IPS-11a (cell line): ENCODE measurements around the gene DCAF6.

Experiments used
- H3K4me3 ChIP-seq: one replicate; pipeline ENCODE4 v1.5.1; 2013; ENCODE audit warnings: low read depth, low read length, control low read depth

Gene DCAF6

GRCh38 chr1:168083456-168084325 is 147.2 kb downstream of the DCAF6 start:
- no peak overlapping the region for H3K4me3 ChIP-seq

DNA sequence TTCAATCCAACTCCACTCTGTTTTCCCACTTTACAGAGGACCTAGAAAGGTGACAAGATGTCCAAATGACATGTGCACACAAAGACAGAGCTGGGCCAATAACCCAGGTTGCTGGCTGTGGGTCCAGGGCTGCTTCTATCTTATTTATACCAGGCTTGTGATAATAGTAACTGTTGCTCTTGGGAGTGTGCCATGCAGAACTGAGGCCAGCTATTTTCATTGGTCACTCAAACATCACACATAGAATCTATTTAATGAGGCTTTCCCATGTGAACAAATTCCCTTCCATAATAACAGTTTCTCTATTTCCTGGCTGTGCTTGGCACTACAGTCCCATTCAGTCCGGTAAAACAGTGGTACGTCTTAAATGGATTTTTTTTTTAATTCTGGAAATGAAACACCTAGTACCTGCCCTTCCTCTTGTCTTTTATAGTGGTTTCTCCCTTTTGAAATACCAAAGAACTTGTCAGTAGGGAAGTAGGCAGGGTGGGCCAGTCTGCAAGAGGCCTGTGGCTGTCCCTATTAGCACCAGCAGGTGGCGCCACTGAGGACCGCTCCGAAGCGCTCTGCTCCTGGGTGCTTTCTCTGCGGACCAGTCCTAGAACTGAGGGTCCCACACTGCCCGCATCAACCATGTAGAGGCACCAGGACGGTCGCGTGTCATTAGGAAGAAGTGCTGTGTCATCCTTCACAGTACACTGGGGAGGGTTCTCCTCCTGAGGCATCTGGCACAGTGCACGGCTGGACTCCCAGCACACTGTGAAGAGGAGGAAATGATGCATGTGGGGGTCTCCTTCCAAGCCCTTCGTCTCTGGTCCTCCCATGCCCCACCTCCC is 148.1 kb downstream of the DCAF6 start:
- no peak overlapping the region for H3K4me3 ChIP-seq

- no peak overlapping the region for H3K4me3 ChIP-seq
Measured at GRCh38 chr1:168085401-168085872, 149.0 kb downstream of the DCAF6 start.

- no peak overlapping the region for H3K4me3 ChIP-seq
Measured at GRCh38 chr1:168086438-168086837, 150.0 kb downstream of the DCAF6 start.

DNA sequence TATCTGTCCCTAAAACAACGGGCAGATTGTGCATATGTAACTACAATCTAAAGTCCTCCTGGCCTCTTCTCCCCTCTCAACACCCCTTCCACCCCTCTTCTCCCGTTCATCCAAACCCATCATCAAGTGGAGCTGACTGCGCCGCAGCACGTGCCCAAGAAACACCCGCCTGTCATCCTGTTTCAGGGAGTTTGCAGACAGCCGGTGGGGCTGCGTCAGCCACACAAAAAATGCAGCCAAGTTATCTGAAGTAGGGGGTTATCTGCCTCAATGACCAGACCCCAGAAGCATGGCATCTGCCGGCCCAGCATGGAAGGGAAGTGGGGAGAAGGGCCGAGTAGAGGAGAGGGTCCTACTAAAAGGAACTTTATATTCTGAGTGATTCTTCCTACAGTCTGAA is 151.2 kb downstream of the DCAF6 start:
- no peak overlapping the region for H3K4me3 ChIP-seq

DNA sequence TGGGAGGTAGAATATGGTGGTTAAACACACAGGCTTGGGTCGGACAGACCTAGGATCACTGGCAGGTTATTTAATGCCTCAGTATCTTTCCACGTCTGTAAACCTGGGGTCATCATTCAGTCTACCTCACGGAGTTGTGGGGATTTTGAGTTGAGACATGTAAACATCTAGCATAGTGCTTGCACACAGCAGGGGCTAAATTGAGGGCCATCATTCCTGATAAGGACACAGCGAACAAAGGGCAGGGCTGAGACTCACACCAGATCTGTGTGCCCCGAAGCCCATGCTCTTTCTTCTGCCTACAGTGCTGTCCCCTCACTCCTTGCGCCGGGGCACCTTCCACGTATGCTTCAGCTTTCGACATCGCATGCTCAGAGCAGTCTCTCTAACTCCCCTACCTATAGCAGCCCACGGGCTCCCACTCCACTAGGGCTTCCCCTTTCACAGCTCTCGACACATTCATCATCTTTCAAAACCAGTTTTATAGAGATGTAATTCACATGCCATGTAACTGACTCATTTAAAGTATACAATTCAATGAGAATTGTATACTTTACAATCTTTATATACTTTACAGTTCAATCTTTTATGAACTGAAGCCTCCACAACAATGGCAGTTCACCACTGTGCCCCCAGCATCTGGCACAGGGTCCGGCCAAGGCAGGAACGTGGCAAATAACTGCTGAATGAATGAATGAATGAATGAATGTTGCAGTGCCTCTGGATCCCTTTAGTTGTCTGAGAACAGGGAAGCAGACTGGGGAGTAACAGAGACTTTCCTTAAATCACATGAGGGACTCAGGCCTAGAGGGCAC is 152.2 kb downstream of the DCAF6 start:
- no peak overlapping the region for H3K4me3 ChIP-seq

- H3K4me3 ChIP-seq = no peak overlapping the region
Measured at GRCh38 chr1:168089326-168089978, 153.0 kb downstream of the DCAF6 start.

DNA sequence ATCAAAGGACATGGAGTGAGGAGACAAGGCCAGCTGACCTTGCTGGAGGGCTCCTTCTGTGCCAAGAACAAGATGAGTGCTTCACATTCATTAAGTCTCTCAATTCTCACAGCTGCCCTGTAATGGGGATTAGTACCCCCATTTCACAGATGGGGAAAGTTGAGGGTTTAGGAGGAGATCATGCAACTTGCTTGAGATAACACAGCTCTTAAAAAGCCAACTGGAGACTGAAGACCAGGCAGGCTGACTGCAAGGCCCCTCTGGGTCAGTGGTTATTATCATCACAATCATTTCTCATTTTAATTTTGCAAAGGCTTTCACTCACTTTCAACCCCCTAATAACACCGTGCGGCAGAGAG is 153.5 kb downstream of the DCAF6 start:
- no peak overlapping the region for H3K4me3 ChIP-seq

DNA sequence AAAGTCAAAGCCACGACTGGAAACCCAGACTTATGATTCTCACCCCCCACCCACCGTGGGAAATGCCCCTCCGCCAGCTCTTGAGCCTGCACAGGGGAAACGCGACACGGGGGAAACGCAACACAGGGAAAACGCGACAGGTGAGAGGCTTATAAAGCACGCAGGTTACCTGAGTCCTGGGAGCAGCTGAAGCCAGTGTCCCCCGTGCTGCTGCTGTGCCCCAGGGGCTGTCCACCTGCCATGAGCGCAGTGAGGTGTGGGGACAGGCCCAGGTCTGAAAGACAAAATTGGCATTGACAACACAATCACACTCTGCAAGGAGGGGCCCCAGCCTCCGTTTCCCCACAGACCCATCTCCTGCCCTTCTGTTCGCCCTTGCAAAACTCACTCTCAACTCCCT is 153.9 kb downstream of the DCAF6 start:
- H3K4me3 ChIP-seq = no peak overlapping the region

GRCh38 chr1:168091063-168091462 is 154.6 kb downstream of the DCAF6 start:
- no peak overlapping the region for H3K4me3 ChIP-seq

GRCh38 chr1:168091720-168092550 is 155.5 kb downstream of the DCAF6 start:
- no peak overlapping the region for H3K4me3 ChIP-seq

DNA sequence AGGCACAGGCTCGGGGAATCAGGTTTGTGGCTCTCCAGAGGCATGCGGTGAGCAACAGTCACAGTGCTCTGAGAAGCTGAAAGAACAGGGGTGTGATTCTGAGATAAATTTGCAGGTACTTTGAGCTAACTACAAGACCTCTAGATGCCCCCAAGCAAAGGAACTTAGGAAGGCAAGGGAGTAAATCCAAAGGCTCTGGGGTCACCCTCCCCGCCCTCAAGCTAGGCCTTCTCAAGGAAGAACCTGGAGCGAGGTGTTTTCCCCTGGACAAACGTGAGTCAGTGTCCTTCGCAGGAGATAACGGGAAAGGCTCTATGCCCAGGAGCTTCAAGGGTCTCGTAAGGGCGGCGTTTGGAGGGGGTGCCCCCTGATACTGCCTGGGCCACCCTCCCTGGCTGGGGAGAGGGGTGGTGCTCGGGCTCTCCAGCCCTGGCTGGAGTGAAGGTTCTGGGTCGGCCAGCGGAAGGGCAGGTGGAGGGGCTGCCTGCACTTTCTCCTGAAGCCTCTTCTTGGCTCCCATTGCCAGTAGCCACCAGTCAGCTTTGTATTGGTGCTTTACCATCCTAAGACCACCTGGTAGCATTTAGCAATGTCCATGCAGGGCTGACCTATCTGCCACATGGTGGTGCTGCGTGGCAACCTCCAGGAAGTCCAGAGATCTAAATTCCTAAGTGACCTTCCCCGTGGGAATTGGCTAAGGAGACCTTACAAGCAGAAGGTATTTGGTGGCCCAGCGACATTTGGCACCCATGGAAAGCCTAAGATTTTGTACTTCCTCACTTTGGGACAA is 156.3 kb downstream of the DCAF6 start:
- H3K4me3 ChIP-seq = no peak overlapping the region

DNA sequence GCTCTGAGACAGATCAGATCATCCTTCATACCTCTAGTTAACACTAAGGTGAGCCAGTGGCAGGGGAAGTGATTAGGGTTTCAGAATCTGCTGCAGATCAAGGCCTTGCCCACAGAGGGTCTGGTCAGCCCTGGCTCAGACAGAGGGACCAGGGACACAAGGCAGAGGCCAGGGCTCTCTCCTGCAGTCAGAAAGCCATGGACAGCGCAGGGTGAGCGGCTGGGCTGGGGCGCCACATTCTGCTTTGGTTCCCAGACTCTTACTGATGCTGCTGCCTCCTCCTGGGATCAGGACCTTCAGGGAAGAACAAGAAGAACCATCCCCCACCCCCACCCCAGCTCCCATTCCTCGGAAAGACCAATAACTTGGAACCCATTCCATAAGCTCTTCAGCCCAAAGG is 157.1 kb downstream of the DCAF6 start:
- no peak overlapping the region for H3K4me3 ChIP-seq

- no peak overlapping the region for H3K4me3 ChIP-seq
Measured at GRCh38 chr1:168095476-168095875, 159.0 kb downstream of the DCAF6 start.

- H3K4me3 ChIP-seq = no peak overlapping the region
Measured at GRCh38 chr1:168096296-168097165, 160.0 kb downstream of the DCAF6 start.

- H3K4me3 ChIP-seq = no peak overlapping the region
Measured at GRCh38 chr1:168097921-168098528, 161.5 kb downstream of the DCAF6 start.

- H3K4me3 ChIP-seq = no peak overlapping the region
Measured at GRCh38 chr1:168098534-168099320, 162.2 kb downstream of the DCAF6 start.
